GM12892 (cell line): ENCODE data around the gene EIF4G1.

Experiments
- POLR2A ChIP-seq: IDR thresholded peaks from 2 replicates; pipeline ENCODE4 v1.6.1; 2011; ENCODE audit warnings: low read depth, low read length, control low read depth
- POLR2AphosphoS5 ChIP-seq: IDR thresholded peaks from 2 replicates; pipeline ENCODE4 v1.6.1; 2011; ENCODE audit warnings: low read depth, low read length, control low read depth

- TF ChIP-seq POLR2AphosphoS5 (no peak), POLR2A (no peak)
These were observed 66.3 kb downstream of the EIF4G1 start for GRCh38 chr3:184380627-184381260.
